HG03460 (cell line): ENCODE data around the gene ZNF160.

Experiments
- ATAC-seq: cut with Tn5 transposase; IDR thresholded peaks from one replicate; pipeline ENCODE4 v1.9.1; 2021; ENCODE audit not compliant: unreplicated experiment

Gene ZNF160

GRCh38 chr19:53019684-53020083, 83.5 kb downstream of the ZNF160 start:
- ATAC-seq = no peak
